ACHN (cell line): ENCODE results near the gene CBY3.
"Not testable (repeated sequence)": the region's sequence is repeated elsewhere in the genome, so short reads cannot be mapped to it uniquely, and the experiment has no call there.

Experiments used
- DNase-seq: peaks from one replicate; pipeline ENCODE4 v3.0.0-alpha.2; 2015
- in situ Hi-C: cut with HindIII; loops from 2 replicates; pipeline ENCODE4 v1.10.0; 2017; ENCODE audit warnings: low sequenced_read_pairs, low pct_ligation_motif_present, low pct_unique_long_range_greater_than_20kb

The CBY3 gene

GRCh38 chr5:179633501-179634369 lies 47.1 kb downstream of the CBY3 start:
- in situ Hi-C loops, DNase-seq: not testable (repeated sequence)
